ENCODE data around the gene PIK3CD. TPM values are rescaled to one million over a fixed set of nuclear protein-coding genes. Genes with fewer than 3 reads are reported as not detected.

Gene PIK3CD
- total RNA-seq, 6 experiments from 2014 or later = 7.3 to 14.6 (median 9.2) TPM

DNA sequence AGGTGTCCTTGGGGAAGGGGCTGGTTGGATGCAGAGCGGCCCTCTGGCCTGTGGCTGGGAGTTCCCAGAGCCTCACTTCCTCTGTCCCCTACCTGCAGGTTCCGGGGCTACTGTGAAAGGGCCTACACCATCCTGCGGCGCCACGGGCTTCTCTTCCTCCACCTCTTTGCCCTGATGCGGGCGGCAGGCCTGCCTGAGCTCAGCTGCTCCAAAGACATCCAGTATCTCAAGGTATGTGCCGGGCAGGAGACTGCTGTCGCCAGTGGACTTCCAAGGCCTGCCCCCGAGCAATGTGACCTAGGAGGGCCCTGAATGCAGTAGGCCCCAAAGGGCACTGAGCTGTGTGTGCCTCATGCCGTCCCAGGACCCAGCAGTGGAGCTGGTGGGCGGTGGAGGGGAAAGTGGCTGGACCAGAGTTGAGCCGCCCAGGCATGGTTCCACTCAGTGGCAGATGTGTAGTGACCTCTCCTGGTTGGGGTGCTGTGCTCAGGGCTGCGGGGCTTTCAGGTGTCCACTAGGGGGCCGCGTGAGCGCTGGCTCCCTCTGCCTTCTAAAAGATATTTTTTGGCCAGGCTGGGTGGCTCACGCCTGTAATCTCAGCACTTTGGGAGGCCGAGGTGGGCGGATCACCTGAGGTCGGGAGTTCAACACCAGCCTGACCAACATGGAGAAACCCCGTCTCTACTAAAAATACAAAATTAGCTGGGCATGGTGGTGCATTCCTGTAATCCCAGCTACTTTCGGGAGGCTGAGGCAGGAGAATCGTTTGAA, 73.4 kb downstream of the PIK3CD start:
- peaks cover 19% of the 10 kb centered on the region for H3K36me3 Mint-ChIP-seq (ENCODE audit: low read depth)
- peaks cover 14% of the 10 kb centered on the region for H3K9me3 Mint-ChIP-seq
- TF ChIP-seq, protein P1, sequence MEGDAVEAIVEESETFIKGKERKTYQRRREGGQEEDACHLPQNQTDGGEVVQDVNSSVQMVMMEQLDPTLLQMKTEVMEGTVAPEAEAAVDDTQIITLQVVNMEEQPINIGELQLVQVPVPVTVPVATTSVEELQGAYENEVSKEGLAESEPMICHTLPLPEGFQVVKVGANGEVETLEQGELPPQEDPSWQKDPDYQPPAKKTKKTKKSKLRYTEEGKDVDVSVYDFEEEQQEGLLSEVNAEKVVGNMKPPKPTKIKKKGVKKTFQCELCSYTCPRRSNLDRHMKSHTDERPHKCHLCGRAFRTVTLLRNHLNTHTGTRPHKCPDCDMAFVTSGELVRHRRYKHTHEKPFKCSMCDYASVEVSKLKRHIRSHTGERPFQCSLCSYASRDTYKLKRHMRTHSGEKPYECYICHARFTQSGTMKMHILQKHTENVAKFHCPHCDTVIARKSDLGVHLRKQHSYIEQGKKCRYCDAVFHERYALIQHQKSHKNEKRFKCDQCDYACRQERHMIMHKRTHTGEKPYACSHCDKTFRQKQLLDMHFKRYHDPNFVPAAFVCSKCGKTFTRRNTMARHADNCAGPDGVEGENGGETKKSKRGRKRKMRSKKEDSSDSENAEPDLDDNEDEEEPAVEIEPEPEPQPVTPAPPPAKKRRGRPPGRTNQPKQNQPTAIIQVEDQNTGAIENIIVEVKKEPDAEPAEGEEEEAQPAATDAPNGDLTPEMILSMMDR (IDR thresholded peaks at IDR 0.05) = peak; percentile 95
- H3K27ac Mint-ChIP-seq = no peak overlapping the region
- no peaks in the 10 kb centered on the region for H3K4me1 Mint-ChIP-seq (ENCODE audit: low read depth)
- DNase-seq = peak; percentile 54
- no peak overlapping the region for H3K4me3 Mint-ChIP-seq
- H3K27me3 Mint-ChIP-seq (ENCODE audit: insufficient read depth) = peaks cover 2% of the 10 kb centered on the region

GRCh38 chr1:9726406-9726805, 74.9 kb downstream of the PIK3CD start:
- Mint-ChIP-seq H3K9me3 (peaks cover 14% of the 10 kb centered on the region), H3K4me3 (no peak overlapping the region), H3K36me3 (ENCODE audit: low read depth) (peaks cover 25% of the 10 kb centered on the region), H3K27me3 (ENCODE audit: insufficient read depth) (peaks cover 7% of the 10 kb centered on the region), H3K27ac (no peak overlapping the region), H3K4me1 (ENCODE audit: low read depth) (no peaks in the 10 kb centered on the region)
- TF ChIP-seq, protein P1 (IDR thresholded peaks at IDR 0.05) = no peak
- no peak for DNase-seq

DNA sequence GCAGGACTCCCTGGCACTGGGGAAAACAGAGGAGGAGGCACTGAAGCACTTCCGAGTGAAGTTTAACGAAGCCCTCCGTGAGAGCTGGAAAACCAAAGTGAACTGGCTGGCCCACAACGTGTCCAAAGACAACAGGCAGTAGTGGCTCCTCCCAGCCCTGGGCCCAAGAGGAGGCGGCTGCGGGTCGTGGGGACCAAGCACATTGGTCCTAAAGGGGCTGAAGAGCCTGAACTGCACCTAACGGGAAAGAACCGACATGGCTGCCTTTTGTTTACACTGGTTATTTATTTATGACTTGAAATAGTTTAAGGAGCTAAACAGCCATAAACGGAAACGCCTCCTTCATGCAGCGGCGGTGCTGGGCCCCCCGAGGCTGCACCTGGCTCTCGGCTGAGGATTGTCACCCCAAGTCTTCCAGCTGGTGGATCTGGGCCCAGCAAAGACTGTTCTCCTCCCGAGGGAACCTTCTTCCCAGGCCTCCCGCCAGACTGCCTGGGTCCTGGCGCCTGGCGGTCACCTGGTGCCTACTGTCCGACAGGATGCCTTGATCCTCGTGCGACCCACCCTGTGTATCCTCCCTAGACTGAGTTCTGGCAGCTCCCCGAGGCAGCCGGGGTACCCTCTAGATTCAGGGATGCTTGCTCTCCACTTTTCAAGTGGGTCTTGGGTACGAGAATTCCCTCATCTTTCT, 75.5 kb downstream of the PIK3CD start:
- Mint-ChIP-seq H3K36me3 (ENCODE audit: low read depth) (peaks cover 32% of the 10 kb centered on the region), H3K27me3 (ENCODE audit: insufficient read depth) (peaks cover 7% of the 10 kb centered on the region)

DNA sequence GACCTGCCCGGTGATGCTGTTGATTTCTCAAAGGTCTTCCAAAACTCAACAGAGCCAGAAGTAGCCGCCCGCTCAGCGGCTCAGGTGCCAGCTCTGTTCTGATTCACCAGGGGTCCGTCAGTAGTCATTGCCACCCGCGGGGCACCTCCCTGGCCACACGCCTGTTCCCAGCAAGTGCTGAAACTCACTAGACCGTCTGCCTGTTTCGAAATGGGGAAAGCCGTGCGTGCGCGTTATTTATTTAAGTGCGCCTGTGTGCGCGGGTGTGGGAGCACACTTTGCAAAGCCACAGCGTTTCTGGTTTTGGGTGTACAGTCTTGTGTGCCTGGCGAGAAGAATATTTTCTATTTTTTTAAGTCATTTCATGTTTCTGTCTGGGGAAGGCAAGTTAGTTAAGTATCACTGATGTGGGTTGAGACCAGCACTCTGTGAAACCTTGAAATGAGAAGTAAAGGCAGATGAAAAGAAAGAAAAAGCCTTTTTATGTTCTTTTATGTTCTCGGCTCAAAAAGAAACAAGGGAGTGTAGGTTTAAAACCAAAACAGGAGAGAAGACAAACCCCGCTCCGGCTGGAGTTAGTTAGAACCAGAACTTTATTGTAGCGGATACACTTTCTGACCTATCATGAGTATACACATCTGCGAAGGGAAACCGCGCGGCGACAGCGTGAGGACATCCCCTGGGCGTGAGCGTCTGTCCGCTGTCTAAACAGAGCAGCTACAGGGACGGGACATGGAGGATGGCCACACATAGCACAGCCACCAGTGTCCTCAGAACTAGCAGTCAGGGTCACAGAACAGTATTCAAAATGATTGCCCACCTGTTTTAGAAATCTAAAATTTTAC, 77.1 kb downstream of the PIK3CD start:
- TF ChIP-seq, protein P1 (IDR thresholded peaks at IDR 0.05) = no peak
- Mint-ChIP-seq H3K27me3 (ENCODE audit: insufficient read depth) (peaks cover 7% of the 10 kb centered on the region), H3K4me3 (no peak overlapping the region), H3K27ac (no peak overlapping the region), H3K9me3 (peaks cover 4% of the 10 kb centered on the region), H3K4me1 (ENCODE audit: low read depth) (no peaks in the 10 kb centered on the region), H3K36me3 (ENCODE audit: low read depth) (peaks cover 34% of the 10 kb centered on the region)
- DNase-seq = no peak

More for the DNA sequence above, 75.5 kb downstream of the PIK3CD start:
- Mint-ChIP-seq H3K27ac (no peak overlapping the region), H3K4me1 (ENCODE audit: low read depth) (no peaks in the 10 kb centered on the region), H3K9me3 (peaks cover 14% of the 10 kb centered on the region), H3K4me3 (no peak overlapping the region)
- TF ChIP-seq, protein P1 (IDR thresholded peaks at IDR 0.05) = no peak
- no peak for DNase-seq

GRCh38 chr1:9729523-9729922, 78.0 kb downstream of the PIK3CD start:
- Mint-ChIP-seq H3K27me3 (ENCODE audit: insufficient read depth) (peaks cover 9% of the 10 kb centered on the region), H3K27ac (no peak overlapping the region)
- TF ChIP-seq, protein P1 (IDR thresholded peaks at IDR 0.05) = no peak

More at GRCh38 chr1:9729523-9729922, 78.0 kb downstream of the PIK3CD start:
- Mint-ChIP-seq H3K4me3 (no peak overlapping the region), H3K9me3 (no peaks in the 10 kb centered on the region), H3K4me1 (ENCODE audit: low read depth) (no peaks in the 10 kb centered on the region), H3K36me3 (ENCODE audit: low read depth) (peaks cover 32% of the 10 kb centered on the region)
- no peak for DNase-seq

All from HFFc6 (cell line).